ENCODE measurements around the gene SELENOF.

Gene SELENOF

GRCh38 chr1:86924324-86924960 is 10.5 kb upstream of the SELENOF start:
- Histone ChIP-seq H3K9me3 (ENCODE audit: insufficient read depth, low read length) (peaks cover 7% of the 10 kb centered on the region; the same call in 1 of the 2 replicates), H3K36me3 (replicated peaks; ENCODE audit: low read depth, low read length) (peaks cover 45% of the 10 kb centered on the region), H3K9ac (ENCODE audit: low read length) (no peak overlapping the region), H3K4me3 (ENCODE audit: low read length) (no peak overlapping the region), H3K4me1 (ENCODE audit: low read length) (no peaks in the 10 kb centered on the region), H3K4me2 (ENCODE audit: low read length) (no peak overlapping the region), H4K20me1 (ENCODE audit: insufficient read depth, low read length) (peaks cover 25% of the 10 kb centered on the region), H2AFZ (ENCODE audit: low read depth, low read length) (no peak overlapping the region), H3K79me2 (ENCODE audit: low read length) (peaks cover 98% of the 10 kb centered on the region), H3K27me3 (ENCODE audit: low read depth, low read length) (no peaks in the 10 kb centered on the region), H3K27ac (ENCODE audit: low read length) (no peak overlapping the region)
- TF ChIP-seq CTCF (IDR thresholded peaks at IDR 0.05; ENCODE audit: low read depth, low read length): no peak
- no peak for TF ChIP-seq EZH2phosphoT487 (IDR thresholded peaks at IDR 0.05; ENCODE audit: low read depth)

- Histone ChIP-seq H3K27me3 (ENCODE audit: low read depth, low read length) (no peaks in the 10 kb centered on the region), H3K4me1 (ENCODE audit: low read length) (no peaks in the 10 kb centered on the region), H4K20me1 (ENCODE audit: insufficient read depth, low read length) (peaks cover 14% of the 10 kb centered on the region), H3K9me3 (ENCODE audit: insufficient read depth, low read length) (peaks cover 7% of the 10 kb centered on the region; the same call in 1 of the 2 replicates), H2AFZ (ENCODE audit: low read depth, low read length) (no peak overlapping the region), H3K79me2 (ENCODE audit: low read length) (peaks cover 99% of the 10 kb centered on the region), H3K4me3 (ENCODE audit: low read length) (no peak overlapping the region), H3K9ac (ENCODE audit: low read length) (no peak overlapping the region), H3K4me2 (ENCODE audit: low read length) (no peak overlapping the region), H3K27ac (ENCODE audit: low read length) (no peak overlapping the region), H3K36me3 (replicated peaks; ENCODE audit: low read depth, low read length) (peaks cover 52% of the 10 kb centered on the region)
- TF ChIP-seq CTCF (IDR thresholded peaks at IDR 0.05; ENCODE audit: low read depth, low read length) (no peak), EZH2phosphoT487 (IDR thresholded peaks at IDR 0.05; ENCODE audit: low read depth) (no peak)
Observed at GRCh38 chr1:86922445-86922844, 8.5 kb upstream of the SELENOF start.

GRCh38 chr1:86916752-86917151 is 2.8 kb upstream of the SELENOF start:
- Histone ChIP-seq H3K79me2 (ENCODE audit: low read length) (peaks cover 95% of the 10 kb centered on the region), H3K9ac (ENCODE audit: low read length) (no peak overlapping the region), H3K36me3 (replicated peaks; ENCODE audit: low read depth, low read length) (peaks cover 36% of the 10 kb centered on the region), H3K4me1 (ENCODE audit: low read length) (peaks cover 19% of the 10 kb centered on the region), H3K4me3 (ENCODE audit: low read length) (no peak overlapping the region), H3K27ac (ENCODE audit: low read length) (no peak overlapping the region), H3K9me3 (ENCODE audit: insufficient read depth, low read length) (no peaks in the 10 kb centered on the region), H2AFZ (ENCODE audit: low read depth, low read length) (no peak overlapping the region), H3K27me3 (ENCODE audit: low read depth, low read length) (no peaks in the 10 kb centered on the region), H4K20me1 (ENCODE audit: insufficient read depth, low read length) (peaks cover 26% of the 10 kb centered on the region), H3K4me2 (ENCODE audit: low read length) (peak overlapping the region; percentile 85)
- TF ChIP-seq CTCF (IDR thresholded peaks at IDR 0.05; ENCODE audit: low read depth, low read length) (no peak), EZH2phosphoT487 (IDR thresholded peaks at IDR 0.05; ENCODE audit: low read depth) (no peak)

- Histone ChIP-seq H3K9ac (ENCODE audit: low read length) (peak overlapping the region; percentile 98), H3K4me2 (ENCODE audit: low read length) (peak overlapping the region; percentile 85), H3K36me3 (replicated peaks; ENCODE audit: low read depth, low read length) (peaks cover 31% of the 10 kb centered on the region), H2AFZ (ENCODE audit: low read depth, low read length) (no peak overlapping the region), H3K79me2 (ENCODE audit: low read length) (peaks cover 95% of the 10 kb centered on the region), H4K20me1 (ENCODE audit: insufficient read depth, low read length) (peaks cover 35% of the 10 kb centered on the region), H3K9me3 (ENCODE audit: insufficient read depth, low read length) (no peaks in the 10 kb centered on the region), H3K4me1 (ENCODE audit: low read length) (peaks cover 19% of the 10 kb centered on the region), H3K27me3 (ENCODE audit: low read depth, low read length) (no peaks in the 10 kb centered on the region), H3K27ac (ENCODE audit: low read length) (peak overlapping the region; percentile 76; the same call in 1 of the 2 replicates), H3K4me3 (ENCODE audit: low read length) (peak overlapping the region; percentile 98)
- TF ChIP-seq CTCF (IDR thresholded peaks at IDR 0.05; ENCODE audit: low read depth, low read length) (no peak), EZH2phosphoT487 (IDR thresholded peaks at IDR 0.05; ENCODE audit: low read depth) (no peak)
Observed at GRCh38 chr1:86915737-86916235, 1.9 kb upstream of the SELENOF start.
